ENCODE results near the gene CAMK2N1.

Gene CAMK2N1

GRCh38 chr1:20474333-20474975 is 11.6 kb downstream of the CAMK2N1 start:
- no peak overlapping the region; the same call in 1 of the 2 replicates for H3K27ac ChIP-seq
- TF ChIP-seq CTCF (conservative IDR thresholded peaks at IDR 0.05) = no peak

GRCh38 chr1:20473894-20474293 is 12.1 kb downstream of the CAMK2N1 start:
- no peak overlapping the region for H3K27ac ChIP-seq
- TF ChIP-seq CTCF (conservative IDR thresholded peaks at IDR 0.05) = no peak

DNA sequence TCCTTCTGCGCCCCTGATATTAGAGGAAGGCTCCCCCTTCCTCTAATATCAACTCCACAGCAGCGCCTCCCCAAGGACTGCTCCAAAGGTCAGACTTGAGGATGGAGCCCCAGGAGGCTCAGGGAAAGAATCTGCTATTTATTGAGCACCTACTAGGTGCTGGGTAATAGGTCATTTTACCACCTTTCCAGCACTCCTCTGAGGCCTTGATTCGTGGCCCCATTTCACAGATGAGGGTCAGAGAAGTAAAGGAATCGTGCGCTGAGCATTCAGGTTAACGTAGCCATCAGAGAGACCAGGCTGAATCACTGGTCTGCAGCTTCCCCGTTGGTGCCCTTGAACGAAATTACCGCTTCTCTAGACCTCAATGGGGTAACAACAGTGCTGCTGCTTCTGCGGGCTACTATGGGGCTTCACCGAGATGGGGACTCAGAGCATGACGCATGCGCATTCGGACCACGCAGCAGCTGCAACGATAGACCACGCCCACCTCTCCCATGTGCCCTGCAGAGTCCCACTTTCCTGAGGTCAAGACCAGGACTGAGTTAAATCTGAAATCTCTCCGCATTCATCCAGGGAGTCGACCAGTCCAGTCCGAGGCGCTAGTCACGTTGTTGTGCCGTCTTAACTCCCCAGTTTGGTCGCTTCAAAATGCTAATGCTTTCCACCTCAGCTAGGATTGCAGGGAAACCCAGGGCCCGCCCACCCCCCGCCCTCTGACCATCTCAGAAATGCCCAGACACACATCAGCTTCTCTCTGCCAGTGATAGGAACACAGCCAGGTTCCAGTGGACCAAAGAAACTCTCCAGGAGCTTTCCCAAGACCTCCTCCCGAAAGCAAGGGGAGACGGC is 12.9 kb downstream of the CAMK2N1 start:
- H3K27ac ChIP-seq = no peak overlapping the region
- no peak for TF ChIP-seq CTCF (conservative IDR thresholded peaks at IDR 0.05)

DNA sequence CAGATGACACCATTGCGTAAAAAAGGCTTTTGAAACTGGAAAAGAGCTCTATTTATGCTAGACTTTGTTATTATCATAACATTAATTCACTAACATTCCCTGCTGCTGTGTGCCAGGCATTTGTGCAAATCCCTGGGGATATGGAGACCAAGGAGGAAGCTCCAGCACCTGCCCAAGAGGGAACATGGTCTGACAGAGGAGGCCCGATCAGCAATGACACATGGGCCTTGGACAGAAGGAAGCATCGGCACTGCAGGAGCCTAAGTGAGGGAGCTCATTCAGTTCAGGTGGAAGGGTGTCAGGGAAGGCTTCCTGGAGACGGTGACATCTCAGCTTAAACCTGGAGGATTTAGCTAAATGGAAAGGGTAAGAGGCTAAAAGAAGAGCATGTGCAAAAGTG is 13.9 kb downstream of the CAMK2N1 start:
- no peak overlapping the region; the same call in 1 of the 2 replicates for H3K27ac ChIP-seq
- no peak for TF ChIP-seq CTCF (conservative IDR thresholded peaks at IDR 0.05)

GRCh38 chr1:20470194-20470593 is 15.8 kb downstream of the CAMK2N1 start:
- no peak for TF ChIP-seq CTCF (conservative IDR thresholded peaks at IDR 0.05)
- H3K27ac ChIP-seq = peak overlapping the region; percentile 59

DNA sequence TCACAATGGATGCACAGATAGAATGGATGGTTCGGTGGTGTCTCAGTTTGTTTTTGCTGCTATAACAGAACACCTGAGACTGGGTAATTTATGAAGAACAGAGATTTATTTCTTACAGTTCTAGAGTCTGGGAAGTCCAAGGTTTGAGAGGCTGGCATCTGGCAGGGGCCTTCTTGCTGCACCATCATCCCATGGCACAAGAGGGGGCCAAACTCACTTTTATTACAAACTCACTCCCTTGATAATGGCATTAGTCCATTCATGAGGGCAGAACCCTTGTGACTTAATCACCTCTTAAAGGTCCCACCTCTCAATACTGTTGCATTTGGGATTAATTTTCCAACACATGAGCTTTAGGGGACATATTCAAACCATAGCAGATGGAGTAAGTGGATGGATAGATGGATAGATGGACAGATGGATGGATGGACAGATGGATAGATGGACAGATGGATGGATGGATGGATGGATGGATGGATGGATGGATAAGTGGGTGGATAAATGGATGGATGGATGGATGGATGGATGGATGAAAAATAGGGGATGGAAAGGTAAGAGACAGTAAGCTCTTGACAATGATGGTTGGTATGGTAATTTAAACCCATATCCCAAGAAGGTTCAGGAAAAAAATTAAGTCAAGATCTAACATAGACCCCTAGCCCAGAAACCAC is 16.5 kb downstream of the CAMK2N1 start:
- peak overlapping the region; percentile 59; the same call in 1 of the 2 replicates for H3K27ac ChIP-seq
- no peak for TF ChIP-seq CTCF (conservative IDR thresholded peaks at IDR 0.05)

- no peak for TF ChIP-seq CTCF (conservative IDR thresholded peaks at IDR 0.05)
Measured at GRCh38 chr1:20466273-20466672, 19.7 kb downstream of the CAMK2N1 start.

More at GRCh38 chr1:20466273-20466672, 19.7 kb downstream of the CAMK2N1 start:
- H3K27ac ChIP-seq = no peak overlapping the region

Measured in VCaP (cell line).